SK-MEL-5 (cell line): Measurements from ENCODE around the gene PGAP6. TPM values are rescaled to one million over a fixed set of nuclear protein-coding genes. Genes with fewer than 3 reads are reported as not detected.
"Not testable (repeated sequence)": the region's sequence is repeated elsewhere in the genome, so short reads cannot be mapped to it uniquely, and the experiment has no call there.

ENCODE experiments used
- DNase-seq: peaks from one replicate; pipeline ENCODE4 v3.0.0-alpha.2; 2016; ENCODE audit warnings: low read depth, low spot score
- in situ Hi-C: cut with HindIII; loops from 2 replicates; pipeline ENCODE4 v1.10.0; 2016; ENCODE audit warnings: low sequenced_read_pairs, high pct_unique_total_duplicates, low pct_unique_long_range_greater_than_20kb
- polyA plus RNA-seq, 2 experiments: library from polyadenylated mRNA; depleted of rRNA; stranded (reverse); fragments of >200 nt; gene quantifications; 2 replicates each; pipeline ENCODE4 v1.2.3, GENCODE V29; 2015
- total RNA-seq: library from RNA; depleted of rRNA; stranded (reverse); fragments of >200 nt; shearing (Covaris generic); gene quantifications from 2 replicates; pipeline ENCODE4 v1.2.3, GENCODE V29; 2014; rRNA removed

PGAP6 gene
- total RNA-seq: 88.5 and 94.0 TPM in 2 replicates
- polyA plus RNA-seq (2015; cell fraction: cytosol; rRNA removed): 159 and 173 TPM in 2 replicates
- polyA plus RNA-seq (2015; cell fraction: nucleus; rRNA removed): 196 and 261 TPM in 2 replicates

GRCh38 chr16:381789-382717 is at the start of gene PGAP6:
PGAP6 (minus strand) TSS chr16:381978; CDS start chr16:381821, 157 bp downstream.
- in situ Hi-C loops: no loop called here
- peak; percentile 49 for DNase-seq

- no peak for DNase-seq
- in situ Hi-C loops: no loop called here
These were observed 49.1 kb upstream of the PGAP6 start for GRCh38 chr16:430904-431303.

GRCh38 chr16:427250-427649 is 45.5 kb upstream of the PGAP6 start:
- in situ Hi-C loops: no loop called here
- DNase-seq: no peak

- in situ Hi-C loops: no loop called here
- DNase-seq: no peak
These were observed 45.1 kb upstream of the PGAP6 start for GRCh38 chr16:426906-427249.

GRCh38 chr16:426115-426905 is 44.5 kb upstream of the PGAP6 start:
- in situ Hi-C loops: no loop called here

GRCh38 chr16:425740-426114 is 43.9 kb upstream of the PGAP6 start:
- in situ Hi-C loops: no loop called here
- no peak for DNase-seq

More at GRCh38 chr16:426115-426905, 44.5 kb upstream of the PGAP6 start:
- no peak for DNase-seq

GRCh38 chr16:425082-425718 is 43.4 kb upstream of the PGAP6 start, which contains the start of gene RAB11FIP3:
RAB11FIP3 (plus strand) TSS chr16:425649; CDS start chr16:426007, 358 bp downstream.
- DNase-seq: peak; percentile 57
- in situ Hi-C loops: no loop called here

- no peak for DNase-seq
- in situ Hi-C loops: no loop called here
These were observed 42.9 kb upstream of the PGAP6 start for GRCh38 chr16:424623-425081.

GRCh38 chr16:424033-424622 is 42.4 kb upstream of the PGAP6 start:
- in situ Hi-C loops: no loop called here
- DNase-seq: no peak

GRCh38 chr16:422179-422578 is 40.4 kb upstream of the PGAP6 start:
- DNase-seq, in situ Hi-C loops: not testable (repeated sequence)

GRCh38 chr16:415170-415498 is 33.4 kb upstream of the PGAP6 start:
- in situ Hi-C loops, DNase-seq: not testable (repeated sequence)

GRCh38 chr16:414395-415169 is 32.8 kb upstream of the PGAP6 start:
- in situ Hi-C loops: no loop called here
- DNase-seq: no peak

- in situ Hi-C loops: no loop called here
These were observed 29.9 kb upstream of the PGAP6 start for GRCh38 chr16:411576-412265.

GRCh38 chr16:410516-411178 is 28.9 kb upstream of the PGAP6 start:
- no peak for DNase-seq
- in situ Hi-C loops: no loop called here

More at GRCh38 chr16:411576-412265, 29.9 kb upstream of the PGAP6 start:
- no peak for DNase-seq

GRCh38 chr16:407253-407652 is 25.5 kb upstream of the PGAP6 start:
- no peak for DNase-seq
- in situ Hi-C loops: no loop called here
